Measurements from ENCODE around the gene RPS24. TPM values are rescaled to one million over a fixed set of nuclear protein-coding genes. Genes with fewer than 3 reads are reported as not detected.
A peak's percentile ranks its signal among the peaks of the same experiment; 100 is the strongest.

Gene RPS24
- total and polyA plus RNA-seq, 2 of the 13 experiments (the other 11 are each of a cell fraction or from before 2014, with no cell fraction given), result 2,690 to 3,319 TPM

DNA sequence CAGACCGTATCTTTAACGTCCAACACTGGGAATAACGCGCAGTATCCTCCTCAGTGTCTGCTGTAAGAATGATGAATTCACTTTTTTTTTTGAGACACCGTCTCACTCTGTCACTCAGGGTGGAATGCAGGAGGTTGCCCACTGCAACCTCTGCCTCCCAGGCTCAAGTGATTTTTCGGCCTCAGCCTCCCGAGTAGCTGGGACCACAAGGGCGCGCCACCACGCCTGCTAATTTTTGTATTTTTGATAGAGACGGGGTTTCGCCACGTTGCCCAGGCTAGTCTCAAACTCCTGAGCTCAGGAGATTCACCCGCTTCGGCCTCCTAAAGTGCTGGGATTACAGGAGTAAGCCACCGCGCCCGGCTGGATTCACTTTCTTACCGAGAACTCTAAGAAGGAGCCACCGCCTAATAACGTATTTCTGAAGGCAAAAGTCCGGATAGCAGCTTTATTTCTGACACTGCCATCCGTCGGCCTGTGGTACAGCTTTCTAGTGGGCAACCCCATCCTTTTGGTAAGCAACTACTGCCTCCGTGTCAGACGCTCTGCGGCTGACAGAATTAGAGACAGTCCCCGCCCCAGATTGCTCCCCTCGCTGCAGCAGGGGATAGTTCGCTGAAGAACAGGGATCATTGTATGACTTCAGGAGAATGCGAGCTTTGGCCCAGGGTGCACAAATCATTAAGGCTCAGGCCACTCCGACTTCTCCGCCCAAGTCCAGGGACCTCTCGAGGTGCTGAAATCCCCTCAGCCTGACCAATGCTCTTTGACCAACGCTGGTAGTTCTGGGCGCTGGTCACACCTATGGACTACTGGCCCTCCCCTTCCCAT lies 5.0 kb upstream of the RPS24 start (continued):
- TF ChIP-seq, protein P1, sequence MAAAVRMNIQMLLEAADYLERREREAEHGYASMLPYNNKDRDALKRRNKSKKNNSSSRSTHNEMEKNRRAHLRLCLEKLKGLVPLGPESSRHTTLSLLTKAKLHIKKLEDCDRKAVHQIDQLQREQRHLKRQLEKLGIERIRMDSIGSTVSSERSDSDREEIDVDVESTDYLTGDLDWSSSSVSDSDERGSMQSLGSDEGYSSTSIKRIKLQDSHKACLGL (CRISPR knock-in tag; IDR thresholded peaks at IDR 0.05), result peak; percentile 62; the same call in 1 of the 2 replicates
- TF ChIP-seq RFXANK (CRISPR knock-in tag; IDR thresholded peaks at IDR 0.05) (no peak), ZNF816 (CRISPR knock-in tag; IDR thresholded peaks at IDR 0.05; ENCODE audit: borderline replicate concordance) (peak; percentile 12; the same call in 1 of the 2 replicates), ZNF878 (CRISPR knock-in tag; IDR thresholded peaks at IDR 0.05) (no peak), ZNF280B (CRISPR knock-in tag; IDR thresholded peaks at IDR 0.05; ENCODE audit: borderline replicate concordance) (no peak; the same call in none of the 2 replicates), TBL1XR1 (IDR thresholded peaks at IDR 0.05; ENCODE audit: borderline replicate concordance, low read length, partially characterized antibody) (no peak), ZNF317 (CRISPR knock-in tag; IDR thresholded peaks at IDR 0.05) (peak; percentile 93), PHF20 (CRISPR knock-in tag; IDR thresholded peaks at IDR 0.05) (no peak), ZBTB42 (CRISPR knock-in tag; IDR thresholded peaks at IDR 0.05) (no peak), HNF4G (IDR thresholded peaks at IDR 0.05; ENCODE audit: borderline replicate concordance, low read depth, low read length) (peak; percentile 89), HNF4G (CRISPR knock-in tag; IDR thresholded peaks at IDR 0.05; ENCODE audit: borderline replicate concordance, low read depth) (no peak), TGIF2 (CRISPR knock-in tag; IDR thresholded peaks at IDR 0.05) (no peak), RARG (CRISPR knock-in tag; IDR thresholded peaks at IDR 0.05; ENCODE audit: low read depth) (no peak), ZNF331 (CRISPR knock-in tag; IDR thresholded peaks at IDR 0.05) (0 out of 2 replicates have a peak, but pooled peaks have one; percentile 7), SALL2 (CRISPR knock-in tag; IDR thresholded peaks at IDR 0.05) (no peak), ZNF879 (CRISPR knock-in tag; IDR thresholded peaks at IDR 0.05) (no peak), GMEB1 (CRISPR knock-in tag; IDR thresholded peaks at IDR 0.05; ENCODE audit: borderline replicate concordance) (no peak), ZKSCAN8 (CRISPR knock-in tag; IDR thresholded peaks at IDR 0.05; ENCODE audit: borderline replicate concordance) (no peak), ZNF513 (CRISPR knock-in tag; conservative IDR thresholded peaks at IDR 0.05) (no peak), NR3C1 (CRISPR knock-in tag; IDR thresholded peaks at IDR 0.05) (no peak), ZNF460 (CRISPR knock-in tag; IDR thresholded peaks at IDR 0.05; ENCODE audit: borderline replicate concordance) (peak; percentile 92)
- TF ChIP-seq, protein P2, sequence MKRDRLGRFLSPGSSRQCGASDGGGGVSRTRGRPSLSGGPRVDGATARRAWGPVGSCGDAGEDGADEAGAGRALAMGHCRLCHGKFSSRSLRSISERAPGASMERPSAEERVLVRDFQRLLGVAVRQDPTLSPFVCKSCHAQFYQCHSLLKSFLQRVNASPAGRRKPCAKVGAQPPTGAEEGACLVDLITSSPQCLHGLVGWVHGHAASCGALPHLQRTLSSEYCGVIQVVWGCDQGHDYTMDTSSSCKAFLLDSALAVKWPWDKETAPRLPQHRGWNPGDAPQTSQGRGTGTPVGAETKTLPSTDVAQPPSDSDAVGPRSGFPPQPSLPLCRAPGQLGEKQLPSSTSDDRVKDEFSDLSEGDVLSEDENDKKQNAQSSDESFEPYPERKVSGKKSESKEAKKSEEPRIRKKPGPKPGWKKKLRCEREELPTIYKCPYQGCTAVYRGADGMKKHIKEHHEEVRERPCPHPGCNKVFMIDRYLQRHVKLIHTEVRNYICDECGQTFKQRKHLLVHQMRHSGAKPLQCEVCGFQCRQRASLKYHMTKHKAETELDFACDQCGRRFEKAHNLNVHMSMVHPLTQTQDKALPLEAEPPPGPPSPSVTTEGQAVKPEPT (CRISPR knock-in tag; IDR thresholded peaks at IDR 0.05; ENCODE audit: low read depth), result 0 out of 2 replicates have a peak, but pooled peaks have one; percentile 49

Data from HepG2 (cell line).